HepG2 (cell line): Measurements from ENCODE around the gene TUBB4B. TPM values are rescaled to one million over a fixed set of nuclear protein-coding genes. Genes with fewer than 3 reads are reported as not detected.
A peak's percentile ranks its signal among the peaks of the same experiment; 100 is the strongest.

ENCODE experiments used
- HNRNPH1 ChIP-seq: fragments of 200-400 bp; formaldehyde crosslinking; optimal IDR thresholded peaks from 2 replicates; pipeline ENCODE3; 2017; ENCODE audit warnings: mild to moderate bottlenecking, low read depth, low read length
- KDM5B ChIP-seq: sonication (generic); formaldehyde crosslinking; IDR thresholded peaks from 2 replicates; pipeline ENCODE4 v1.4.0; 2020; ENCODE audit warnings: missing genetic modification reagents, mild to moderate bottlenecking, borderline replicate concordance
- MIXL1 ChIP-seq: IDR thresholded peaks from 2 replicates; pipeline ENCODE4 v1.6.1; 2016
- NFKB2 ChIP-seq: sonication (generic); formaldehyde crosslinking; IDR thresholded peaks from 2 replicates; pipeline ENCODE4 v1.4.0; 2020; ENCODE audit warnings: missing genetic modification reagents, borderline replicate concordance
- PREB ChIP-seq: sonication (generic); formaldehyde crosslinking; IDR thresholded peaks from 2 replicates; pipeline ENCODE4 v1.4.0; 2020; ENCODE audit warnings: missing genetic modification reagents
- RXRA ChIP-seq: sonication (generic); formaldehyde crosslinking; IDR thresholded peaks from 2 replicates; pipeline ENCODE4 v1.5.1; 2020; ENCODE audit warnings: missing genetic modification reagents
- SALL1 ChIP-seq: sonication (generic); formaldehyde crosslinking; IDR thresholded peaks from 2 replicates; pipeline ENCODE4 v1.8.0; 2022; ENCODE audit warnings: mild to moderate bottlenecking, missing genetic modification reagents
- SATB2 ChIP-seq: sonication (generic); formaldehyde crosslinking; IDR thresholded peaks from 2 replicates; pipeline ENCODE4 v1.5.0; 2020; ENCODE audit warnings: missing genetic modification reagents
- SIN3A ChIP-seq: IDR thresholded peaks from 2 replicates; pipeline ENCODE4 v1.6.1; 2011; ENCODE audit warnings: low read depth, mild to moderate bottlenecking, control low read depth, low read length, borderline replicate concordance
- STAT5B ChIP-seq: sonication (generic); formaldehyde crosslinking; IDR thresholded peaks from 2 replicates; pipeline ENCODE4 v1.4.0; 2020; ENCODE audit warnings: missing genetic modification reagents
- ZBTB33 ChIP-seq: sonication (generic); formaldehyde crosslinking; IDR thresholded peaks from 2 replicates; pipeline ENCODE4 v1.4.0; 2020; ENCODE audit warnings: missing genetic modification reagents
- ZNF224 ChIP-seq: sonication (generic); formaldehyde crosslinking; IDR thresholded peaks from 2 replicates; pipeline ENCODE4 v1.5.0; 2020; ENCODE audit warnings: mild to moderate bottlenecking, missing genetic modification reagents
- ZNF746 ChIP-seq: sonication (generic); formaldehyde crosslinking; IDR thresholded peaks from 2 replicates; pipeline ENCODE4 v1.8.0; 2022; ENCODE audit warnings: mild to moderate bottlenecking, missing genetic modification reagents
- ZSCAN12 ChIP-seq: sonication (generic); formaldehyde crosslinking; IDR thresholded peaks from 2 replicates; pipeline ENCODE4 v1.9.0; 2021; ENCODE audit warnings: mild to moderate bottlenecking, missing genetic modification reagents
- polyA plus RNA-seq, 8 experiments: library from polyadenylated mRNA; depleted of rRNA in 3 of 8; stranded (reverse) in 7 of 8; unstranded in 1 of 8; fragments of >200 nt; fragmentation: Illumina TruSeq in 4 of 8; extraction: Trizol in 4 of 8; gene quantifications; 2 replicates each; pipeline versions ENCODE4 v1.2.1 to v1.2.3, GENCODE V29; 2011 to 2016; ENCODE audit warnings: low read depth in 4 of 8, missing spikeins in 1 of 8, mixed read lengths in 1 of 8; ENCODE audit not compliant: insufficient read depth in 1 of 8
- total RNA-seq, 5 experiments: library from RNA; depleted of rRNA; stranded (reverse); fragments of >200 nt; fragmentation: Illumina TruSeq; extraction: Trizol; gene quantifications; 2 replicates each; pipeline ENCODE4 v1.2.3, GENCODE V29; 2016; ENCODE audit warnings: low read depth in 1 of 5
- TF ChIP-seq, protein P1 (sequence below): sonication (generic); formaldehyde crosslinking; IDR thresholded peaks from 2 replicates; pipeline ENCODE4 v1.5.1; 2020; ENCODE audit warnings: missing genetic modification reagents, mild to moderate bottlenecking, borderline replicate concordance
- TF ChIP-seq, protein P2 (sequence below), 2 experiments: fragments of 450-650 bp in 1 of 2; sonication (generic) in 1 of 2; formaldehyde crosslinking in 1 of 2; IDR thresholded peaks; 2 replicates each; pipeline versions ENCODE4 v1.6.1 to v1.8.0; 2016 to 2022; ENCODE audit warnings: antibody characterized with exemption in 1 of 2, mild to moderate bottlenecking in 1 of 2, missing genetic modification reagents in 1 of 2

The TUBB4B gene
- total and polyA plus RNA-seq, 2 of the 13 experiments (the other 11 are each of a cell fraction or from before 2014, with no cell fraction given) = 182 to 412 TPM

GRCh38 chr9:137240841-137241489, at the start of gene TUBB4B (continued):
- TF ChIP-seq HNRNPH1 = no peak
- peak; percentile 84 for TF ChIP-seq SALL1 (CRISPR knock-in tag)
- TF ChIP-seq, protein P1, sequence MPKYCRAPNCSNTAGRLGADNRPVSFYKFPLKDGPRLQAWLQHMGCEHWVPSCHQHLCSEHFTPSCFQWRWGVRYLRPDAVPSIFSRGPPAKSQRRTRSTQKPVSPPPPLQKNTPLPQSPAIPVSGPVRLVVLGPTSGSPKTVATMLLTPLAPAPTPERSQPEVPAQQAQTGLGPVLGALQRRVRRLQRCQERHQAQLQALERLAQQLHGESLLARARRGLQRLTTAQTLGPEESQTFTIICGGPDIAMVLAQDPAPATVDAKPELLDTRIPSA = no peak; the same call in 1 of the 2 replicates
- TF ChIP-seq SIN3A = 0 out of 2 replicates have a peak, but pooled peaks have one; percentile 22
- no peak for TF ChIP-seq RXRA
- TF ChIP-seq, protein P2, sequence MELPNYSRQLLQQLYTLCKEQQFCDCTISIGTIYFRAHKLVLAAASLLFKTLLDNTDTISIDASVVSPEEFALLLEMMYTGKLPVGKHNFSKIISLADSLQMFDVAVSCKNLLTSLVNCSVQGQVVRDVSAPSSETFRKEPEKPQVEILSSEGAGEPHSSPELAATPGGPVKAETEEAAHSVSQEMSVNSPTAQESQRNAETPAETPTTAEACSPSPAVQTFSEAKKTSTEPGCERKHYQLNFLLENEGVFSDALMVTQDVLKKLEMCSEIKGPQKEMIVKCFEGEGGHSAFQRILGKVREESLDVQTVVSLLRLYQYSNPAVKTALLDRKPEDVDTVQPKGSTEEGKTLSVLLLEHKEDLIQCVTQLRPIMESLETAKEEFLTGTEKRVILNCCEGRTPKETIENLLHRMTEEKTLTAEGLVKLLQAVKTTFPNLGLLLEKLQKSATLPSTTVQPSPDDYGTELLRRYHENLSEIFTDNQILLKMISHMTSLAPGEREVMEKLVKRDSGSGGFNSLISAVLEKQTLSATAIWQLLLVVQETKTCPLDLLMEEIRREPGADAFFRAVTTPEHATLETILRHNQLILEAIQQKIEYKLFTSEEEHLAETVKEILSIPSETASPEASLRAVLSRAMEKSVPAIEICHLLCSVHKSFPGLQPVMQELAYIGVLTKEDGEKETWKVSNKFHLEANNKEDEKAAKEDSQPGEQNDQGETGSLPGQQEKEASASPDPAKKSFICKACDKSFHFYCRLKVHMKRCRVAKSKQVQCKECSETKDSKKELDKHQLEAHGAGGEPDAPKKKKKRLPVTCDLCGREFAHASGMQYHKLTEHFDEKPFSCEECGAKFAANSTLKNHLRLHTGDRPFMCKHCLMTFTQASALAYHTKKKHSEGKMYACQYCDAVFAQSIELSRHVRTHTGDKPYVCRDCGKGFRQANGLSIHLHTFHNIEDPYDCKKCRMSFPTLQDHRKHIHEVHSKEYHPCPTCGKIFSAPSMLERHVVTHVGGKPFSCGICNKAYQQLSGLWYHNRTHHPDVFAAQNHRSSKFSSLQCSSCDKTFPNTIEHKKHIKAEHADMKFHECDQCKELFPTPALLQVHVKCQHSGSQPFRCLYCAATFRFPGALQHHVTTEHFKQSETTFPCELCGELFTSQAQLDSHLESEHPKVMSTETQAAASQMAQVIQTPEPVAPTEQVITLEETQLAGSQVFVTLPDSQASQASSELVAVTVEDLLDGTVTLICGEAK (IDR thresholded peaks at IDR 0.05) = no peak
- TF ChIP-seq, protein P2 (CRISPR knock-in tag; IDR thresholded peaks at IDR 0.05) = peak; percentile 33; the same call in 1 of the 2 replicates
- TF ChIP-seq PREB (CRISPR knock-in tag) = no peak
- TF ChIP-seq STAT5B (CRISPR knock-in tag) = 0 out of 2 replicates have a peak, but pooled peaks have one; percentile 42
- no peak; the same call in 1 of the 2 replicates for TF ChIP-seq ZNF746 (CRISPR knock-in tag)
- no peak for TF ChIP-seq ZBTB33 (CRISPR knock-in tag)
- TF ChIP-seq MIXL1 (CRISPR knock-in tag) = 0 out of 2 replicates have a peak, but pooled peaks have one; percentile 52
- TF ChIP-seq ZSCAN12 = no peak
- peak; percentile 59; the same call in 1 of the 2 replicates for TF ChIP-seq ZNF224 (CRISPR knock-in tag)
- no peak; the same call in 1 of the 2 replicates for TF ChIP-seq NFKB2 (CRISPR knock-in tag)
- TF ChIP-seq SATB2 (CRISPR knock-in tag) = 0 out of 2 replicates have a peak, but pooled peaks have one; percentile 63
- no peak; the same call in 1 of the 2 replicates for TF ChIP-seq KDM5B
